Activated CD8-positive, alpha-beta T cell treated with anti-CD3 and anti-CD28 coated beads for 36 hours (primary cell): Measurements from ENCODE around the gene GNPAT. TPM values are rescaled to one million over a fixed set of nuclear protein-coding genes. Genes with fewer than 3 reads are reported as not detected.

Source experiments
- ATAC-seq: fragments of 200-7000 bp; cut with Tn5 transposase; one replicate; pipeline ENCODE4 v1.10.0; 2021; ENCODE audit warnings: mild to moderate bottlenecking, moderate library complexity
- CTCF ChIA-PET: fragments of 350-600 bp; sonication (Branson Sonifier 250); formaldehyde crosslinking; loops from one replicate; lab custom pipeline; 2021; ENCODE audit warnings: antibody characterized with exemption; lab: Charles Lee
- POLR2A ChIA-PET: fragments of 350-600 bp; sonication (Branson Sonifier 250); formaldehyde crosslinking; loops from one replicate; lab custom pipeline; 2021; ENCODE audit warnings: antibody characterized with exemption; lab: Charles Lee
- DNase-seq: peaks from one replicate; pipeline ENCODE4 v3.0.0-alpha.2; 2020
- H3K27ac Mint-ChIP-seq: one replicate; pipeline ENCODE4 v1.8.0; 2021; ENCODE audit warnings: mild to moderate bottlenecking, mixed read lengths
- H3K27me3 Mint-ChIP-seq: one replicate; pipeline ENCODE4 v1.8.0; 2021; ENCODE audit warnings: mixed read lengths
- H3K36me3 Mint-ChIP-seq: one replicate; pipeline ENCODE4 v1.8.0; 2021; ENCODE audit warnings: low read depth, mixed read lengths
- H3K4me1 Mint-ChIP-seq: one replicate; pipeline ENCODE4 v1.8.0; 2021; ENCODE audit warnings: low read depth, mixed read lengths
- H3K4me3 Mint-ChIP-seq: one replicate; pipeline ENCODE4 v1.8.0; 2021; ENCODE audit warnings: mild to moderate bottlenecking, moderate library complexity, mixed read lengths
- H3K9me3 Mint-ChIP-seq: one replicate; pipeline ENCODE4 v1.8.0; 2021; ENCODE audit warnings: mixed read lengths
- CTCF ChIP-seq: fragments of 200-600 bp; IDR thresholded peaks from one replicate; pipeline ENCODE4 v1.8.0; 2022; ENCODE audit warnings: antibody characterized with exemption, mild to moderate bottlenecking
- intact Hi-C: fragments of 100-400 bp; cut with micrococcal nuclease; formaldehyde crosslinking; loops from one replicate; pipeline ENCODE4 v1.10.0; 2022
- total RNA-seq, 2 experiments: library from RNA; stranded (reverse); gene quantifications; one replicate each; pipeline ENCODE4 v1.2.3, GENCODE V29; 2021

Gene GNPAT
- total RNA-seq, 2 experiments from 2014 or later = 56.2 to 59.6 TPM

- ATAC-seq (no peak), DNase-seq (no peak)
- Mint-ChIP-seq H3K27me3 (no peaks in the 10 kb centered on the region), H3K9me3 (no peaks in the 10 kb centered on the region), H3K4me3 (no peak overlapping the region), H3K4me1 (peaks cover 2% of the 10 kb centered on the region), H3K27ac (no peak overlapping the region), H3K36me3 (peaks cover 44% of the 10 kb centered on the region)
- ChIA-PET CTCF (no interaction called here), POLR2A (no interaction called here)
- TF ChIP-seq CTCF = no peak
- intact Hi-C loops = loop anchor here (10.0 kb wide), 1 partner anchor 59 kb away; no protein-coding TSS in a partner anchor
Observed at GRCh38 chr1:231226156-231226555, 14.9 kb upstream of the GNPAT start.

- Mint-ChIP-seq H3K4me1 (peaks cover 18% of the 10 kb centered on the region), H3K27me3 (no peaks in the 10 kb centered on the region), H3K36me3 (peaks cover 36% of the 10 kb centered on the region), H3K4me3 (no peak overlapping the region), H3K9me3 (no peaks in the 10 kb centered on the region), H3K27ac (no peak overlapping the region)
- intact Hi-C loops = no loop called here
- ChIA-PET CTCF (no interaction called here), POLR2A (no interaction called here)
- TF ChIP-seq CTCF = no peak
- DNase-seq (no peak), ATAC-seq (no peak)
Observed at GRCh38 chr1:231231511-231231910, 9.5 kb upstream of the GNPAT start.

GRCh38 chr1:231232870-231233734 lies 7.9 kb upstream of the GNPAT start:
- ChIA-PET POLR2A (interaction anchor here (1.0 kb wide), 1 partner anchor 17 kb away, joined by 3 read pairs; no protein-coding TSS in a partner anchor), CTCF (no interaction called here)
- H3K4me1 Mint-ChIP-seq = peaks cover 28% of the 10 kb centered on the region
- no peak overlapping the region for H3K27ac Mint-ChIP-seq
- ATAC-seq (no peak), DNase-seq (no peak)
- no peaks in the 10 kb centered on the region for H3K27me3 Mint-ChIP-seq
- H3K4me3 Mint-ChIP-seq = no peak overlapping the region
- no peak for TF ChIP-seq CTCF
- intact Hi-C loops = no loop called here
- peaks cover 37% of the 10 kb centered on the region for H3K36me3 Mint-ChIP-seq
- no peaks in the 10 kb centered on the region for H3K9me3 Mint-ChIP-seq

- H3K27me3 Mint-ChIP-seq = no peaks in the 10 kb centered on the region
- POLR2A ChIA-PET = interaction anchor here (1.0 kb wide), 2 partner anchors 12 to 17 kb away, joined by 3 read pairs; no protein-coding TSS in a partner anchor
- no peak overlapping the region for H3K4me3 Mint-ChIP-seq
- H3K4me1 Mint-ChIP-seq = peaks cover 33% of the 10 kb centered on the region
- intact Hi-C loops = no loop called here
- TF ChIP-seq CTCF = no peak
- ATAC-seq (no peak), DNase-seq (no peak)
- no peaks in the 10 kb centered on the region for H3K9me3 Mint-ChIP-seq
- H3K36me3 Mint-ChIP-seq = peaks cover 43% of the 10 kb centered on the region
- CTCF ChIA-PET = no interaction called here
- no peak overlapping the region for H3K27ac Mint-ChIP-seq
Observed at GRCh38 chr1:231233735-231234417, 7.1 kb upstream of the GNPAT start.

- H3K4me3 Mint-ChIP-seq = no peak overlapping the region
- peaks cover 40% of the 10 kb centered on the region for H3K4me1 Mint-ChIP-seq
- H3K27me3 Mint-ChIP-seq = no peaks in the 10 kb centered on the region
- no peak for TF ChIP-seq CTCF
- intact Hi-C loops = no loop called here
- ChIA-PET CTCF (no interaction called here), POLR2A (interaction anchor here (1.0 kb wide), 1 partner anchor 11 kb away, joined by 3 read pairs; no protein-coding TSS in a partner anchor)
- no peaks in the 10 kb centered on the region for H3K9me3 Mint-ChIP-seq
- DNase-seq (no peak), ATAC-seq (no peak)
- H3K27ac Mint-ChIP-seq = no peak overlapping the region
- H3K36me3 Mint-ChIP-seq = peaks cover 47% of the 10 kb centered on the region
Observed at GRCh38 chr1:231234506-231234905, 6.5 kb upstream of the GNPAT start.
